ENCODE data around the gene DEAF1. TPM values are rescaled to one million over a fixed set of nuclear protein-coding genes. Genes with fewer than 3 reads are reported as not detected.

DEAF1 gene
- total and polyA plus RNA-seq, 2 of the 13 experiments (the other 11 are each of a cell fraction or from before 2014, with no cell fraction given), result 22.3 to 29.6 TPM

- TF ChIP-seq FLYWCH1 (CRISPR knock-in tag; IDR thresholded peaks at IDR 0.05) (no peak), KAT7 (CRISPR knock-in tag; IDR thresholded peaks at IDR 0.05; ENCODE audit: borderline replicate concordance) (peak; percentile 87), SALL2 (CRISPR knock-in tag; IDR thresholded peaks at IDR 0.05) (peak; percentile 72), ZBTB7A (CRISPR knock-in tag; IDR thresholded peaks at IDR 0.05) (peak; percentile 82), FOSL2 (CRISPR knock-in tag; IDR thresholded peaks at IDR 0.05) (peak; percentile 97), ZNF24 (IDR thresholded peaks at IDR 0.05) (no peak), ZNF205 (CRISPR knock-in tag; IDR thresholded peaks at IDR 0.05) (peak; percentile 9; the same call in 1 of the 2 replicates), ZGPAT (CRISPR knock-in tag; IDR thresholded peaks at IDR 0.05) (peak; percentile 85; the same call in 1 of the 2 replicates), ZNF33A (CRISPR knock-in tag; IDR thresholded peaks at IDR 0.05; ENCODE audit: borderline replicate concordance) (no peak), SSRP1 (CRISPR knock-in tag; IDR thresholded peaks at IDR 0.05) (0 out of 2 replicates have a peak, but pooled peaks have one; percentile 2), ZNF704 (CRISPR knock-in tag; IDR thresholded peaks at IDR 0.05; ENCODE audit: borderline replicate concordance) (0 out of 2 replicates have a peak, but pooled peaks have one; percentile 36), LCORL (IDR thresholded peaks at IDR 0.05) (no peak; the same call in 1 of the 2 replicates), LCORL (CRISPR knock-in tag; IDR thresholded peaks at IDR 0.05) (peak; percentile 98), ZNF614 (CRISPR knock-in tag; IDR thresholded peaks at IDR 0.05; ENCODE audit: borderline replicate concordance) (peak; percentile 57; the same call in 1 of the 2 replicates), CENPBD1 (CRISPR knock-in tag; IDR thresholded peaks at IDR 0.05; ENCODE audit: borderline replicate concordance, low read depth) (no peak), ZHX1 (CRISPR knock-in tag; IDR thresholded peaks at IDR 0.05; ENCODE audit: low read depth) (0 out of 2 replicates have a peak, but pooled peaks have one; percentile 52), ZNF567 (CRISPR knock-in tag; IDR thresholded peaks at IDR 0.05; ENCODE audit: borderline replicate concordance) (no peak; the same call in 1 of the 2 replicates), BCL3 (CRISPR knock-in tag; IDR thresholded peaks at IDR 0.05) (peak; percentile 77; the same call in 1 of the 2 replicates), SMAD1 (CRISPR knock-in tag; IDR thresholded peaks at IDR 0.05; ENCODE audit: borderline replicate concordance, low read depth) (peak; percentile 62), CHD2 (IDR thresholded peaks at IDR 0.05; ENCODE audit: low read depth, low read length) (0 out of 2 replicates have a peak, but pooled peaks have one; percentile 29), NFE2L1 (CRISPR knock-in tag; IDR thresholded peaks at IDR 0.05; ENCODE audit: borderline replicate concordance) (no peak), ZNF747 (CRISPR knock-in tag; IDR thresholded peaks at IDR 0.05; ENCODE audit: borderline replicate concordance) (peak; percentile 75; the same call in 1 of the 2 replicates)
These were observed 12.2 kb upstream of the DEAF1 start (continued) for GRCh38 chr11:706957-707816.
